CD4-positive, alpha-beta T cell treated with Interleukin-12 subunit alpha and Interleukin-12 subunit beta, for 1 hour (primary cell): ENCODE measurements around the gene CHCHD6.

Source experiments
- DNase-seq: peaks from one replicate; pipeline ENCODE4 v3.0.0-alpha.2; 2020

CHCHD6 gene

DNA sequence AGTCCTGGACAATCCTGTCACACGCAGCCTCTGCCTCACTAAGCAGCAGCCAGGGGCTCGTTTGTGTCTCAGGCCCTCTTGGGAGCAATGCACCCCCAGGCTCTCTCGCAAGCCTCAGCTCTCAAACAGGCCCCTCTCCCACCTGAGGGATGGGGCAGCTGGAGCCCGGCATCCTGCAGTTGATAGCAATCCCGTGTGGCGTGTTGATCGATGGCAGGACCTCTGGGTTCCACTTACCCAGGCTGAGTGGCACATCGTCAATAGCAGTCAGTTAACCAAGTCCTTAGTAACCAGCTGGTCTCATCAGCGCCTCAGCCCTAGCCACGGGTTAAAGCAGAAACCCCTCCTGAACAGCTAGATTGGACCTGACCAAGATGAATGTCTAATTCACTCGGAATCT lies 242.4 kb downstream of the CHCHD6 start:
- DNase-seq: no peak

DNA sequence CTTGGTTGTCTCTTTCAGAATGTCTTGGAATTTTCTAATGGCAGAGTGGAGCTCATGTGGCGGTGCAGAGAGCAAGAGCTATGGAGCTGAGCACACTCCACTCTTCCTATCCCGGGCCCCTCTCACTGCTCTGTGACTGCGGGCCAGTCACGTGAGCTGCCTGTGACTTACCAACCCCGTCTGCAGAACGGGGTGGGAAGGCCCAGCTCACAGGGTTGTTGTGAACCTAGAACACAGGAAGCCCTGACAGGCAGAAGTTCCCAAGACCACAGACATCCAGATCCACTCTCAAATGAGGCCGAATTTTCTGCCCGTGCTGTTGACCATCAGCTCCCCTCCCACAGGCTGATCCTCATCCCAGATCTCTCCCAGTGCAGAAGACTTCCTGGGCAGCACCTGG lies 243.4 kb downstream of the CHCHD6 start:
- DNase-seq: no peak

DNA sequence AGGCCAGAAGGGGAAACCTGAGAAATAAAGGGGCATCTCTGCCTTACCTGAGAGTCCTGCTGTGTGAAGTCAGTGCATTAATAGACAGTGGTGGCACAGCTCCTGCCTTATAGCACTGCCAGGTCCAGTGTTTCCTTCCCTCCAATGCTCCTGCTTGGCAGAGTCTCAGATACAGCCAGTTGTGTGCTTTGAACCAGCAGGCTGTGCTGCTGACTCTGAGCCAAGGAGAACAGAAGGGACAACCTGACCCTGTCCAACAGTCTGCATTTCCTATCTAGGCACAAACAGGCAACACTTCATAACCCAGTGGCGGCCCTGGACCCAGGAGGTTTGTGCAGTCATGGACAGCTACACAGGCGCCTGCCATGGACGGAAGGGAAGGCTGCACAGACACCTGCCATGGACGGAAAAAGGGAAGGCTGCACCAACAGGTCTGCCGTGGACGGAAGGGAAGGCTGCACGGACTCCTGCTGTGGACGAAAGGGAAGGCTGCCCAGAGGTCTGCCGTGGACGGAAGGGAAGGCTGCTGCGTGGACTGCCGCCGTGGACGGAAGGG lies 245.0 kb downstream of the CHCHD6 start:
- no peak for DNase-seq

DNA sequence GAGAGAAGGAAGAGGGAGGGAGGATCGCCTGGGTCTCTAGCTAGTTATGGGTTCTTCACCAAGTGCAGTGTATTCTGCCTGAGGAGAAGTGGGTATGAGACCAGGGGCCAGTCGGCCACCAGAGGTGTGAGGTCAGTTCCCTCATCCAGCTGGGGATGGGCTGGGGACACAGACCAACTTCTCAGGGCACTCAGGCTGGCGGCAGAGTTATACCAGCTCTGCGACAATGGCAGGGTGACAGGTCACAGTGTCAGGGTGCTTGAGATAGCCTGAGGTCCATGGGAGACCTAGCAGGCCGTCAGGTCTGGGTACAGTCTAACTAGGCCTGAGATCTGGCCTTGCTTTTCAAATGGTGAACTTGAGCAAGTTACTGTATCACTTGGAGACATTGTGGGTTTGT lies 247.5 kb downstream of the CHCHD6 start:
- no peak for DNase-seq

DNA sequence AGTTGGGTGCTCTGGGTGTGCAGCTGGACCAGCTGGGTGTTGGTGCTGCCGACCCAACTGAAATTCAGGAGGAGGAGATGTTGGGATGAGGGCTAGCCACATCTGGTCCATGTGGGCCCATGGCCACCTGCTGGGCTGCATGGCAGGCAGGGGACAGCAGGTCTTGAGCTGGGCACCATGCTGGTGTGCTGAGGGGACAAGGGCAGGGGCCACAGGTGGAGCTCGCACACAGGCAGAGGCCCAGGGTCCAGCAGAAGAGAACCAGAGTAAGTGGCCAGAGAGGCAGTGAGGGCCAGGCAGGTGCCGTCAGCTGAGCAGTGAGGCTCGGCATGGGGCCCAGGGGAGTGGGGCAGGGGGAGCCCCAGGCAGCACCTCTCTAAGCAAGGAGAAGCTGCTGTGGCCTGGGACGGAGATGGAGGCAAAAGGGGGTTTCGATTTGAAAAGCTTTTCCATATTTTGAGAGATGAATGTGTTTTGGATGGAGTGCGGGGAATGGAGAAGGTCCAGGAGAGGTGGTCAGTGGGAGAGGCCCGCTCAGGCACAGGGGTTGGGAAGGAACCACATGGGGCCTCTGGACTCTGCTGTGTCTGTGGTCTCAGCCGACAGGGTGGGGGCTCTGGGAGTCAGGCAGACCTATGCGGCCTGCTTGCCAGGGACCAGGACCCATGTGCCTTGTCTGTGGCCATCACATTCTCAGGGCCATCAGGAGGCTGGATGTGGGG lies 248.4 kb downstream of the CHCHD6 start:
- DNase-seq: no peak

DNA sequence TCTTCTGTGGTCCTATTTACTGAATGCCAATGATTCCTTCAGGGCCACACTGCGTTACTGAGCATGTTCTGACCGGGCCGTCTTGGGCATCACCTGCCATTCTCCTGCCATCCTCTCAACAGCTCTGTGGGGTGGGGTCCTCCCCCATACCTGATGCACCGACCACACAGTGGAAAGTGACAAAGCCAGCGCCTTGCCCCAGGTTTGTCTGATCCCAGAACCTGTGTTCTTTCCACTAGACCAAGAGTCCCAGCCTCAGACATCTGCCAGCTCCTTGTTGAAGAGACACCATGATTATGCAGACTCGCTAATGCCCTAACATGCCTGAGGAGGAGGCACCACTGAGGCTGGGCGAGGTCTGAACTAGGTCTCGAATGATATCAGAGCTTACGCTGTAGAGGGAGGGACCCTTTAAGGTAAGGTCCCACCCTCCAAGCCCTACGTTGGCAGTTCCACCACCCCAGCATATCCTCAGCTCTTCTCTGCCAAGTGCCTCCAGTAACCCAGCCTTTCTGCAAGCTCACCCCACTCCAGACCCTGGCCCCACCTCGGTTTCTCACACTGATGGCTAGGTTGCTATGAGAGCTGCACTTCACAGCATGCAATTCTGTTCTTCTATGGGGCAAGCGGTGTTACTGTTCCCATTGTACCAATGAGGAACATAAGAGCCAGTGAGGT lies 249.1 kb downstream of the CHCHD6 start:
- no peak for DNase-seq

DNA sequence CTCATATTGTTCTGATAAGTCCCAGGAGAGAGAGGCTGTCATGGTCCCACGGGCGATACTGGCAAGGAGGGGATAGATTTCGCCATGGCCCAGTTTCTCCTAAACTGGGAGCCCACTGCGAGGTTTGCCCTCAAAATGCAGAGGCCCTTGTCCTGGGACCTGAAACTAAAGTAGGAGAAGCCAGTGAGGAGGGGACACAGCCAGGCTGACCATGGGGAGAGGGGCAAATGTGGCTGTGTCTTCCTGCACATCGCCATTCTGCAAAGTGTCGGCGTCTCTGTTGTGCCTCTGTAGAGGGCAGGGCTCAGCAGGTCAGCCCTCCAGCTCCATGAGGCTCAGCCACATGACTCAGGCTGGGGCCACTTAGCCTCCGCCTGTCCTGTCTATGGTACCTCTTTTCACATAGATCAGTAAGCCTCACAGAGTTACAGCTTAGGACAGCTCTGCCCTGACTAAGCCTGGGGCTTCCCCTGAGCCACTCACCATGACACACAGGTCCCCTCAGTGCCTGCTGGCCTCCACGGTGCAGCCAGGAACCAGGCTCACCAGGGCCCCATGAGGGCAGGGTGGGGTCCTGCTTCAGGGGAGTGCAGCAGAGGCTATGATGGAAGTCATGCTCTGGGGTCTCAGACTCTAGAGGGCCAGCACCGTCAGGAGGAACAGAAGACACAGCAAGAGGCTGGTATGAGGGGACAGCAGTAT lies 250.3 kb downstream of the CHCHD6 start:
- no peak for DNase-seq

DNA sequence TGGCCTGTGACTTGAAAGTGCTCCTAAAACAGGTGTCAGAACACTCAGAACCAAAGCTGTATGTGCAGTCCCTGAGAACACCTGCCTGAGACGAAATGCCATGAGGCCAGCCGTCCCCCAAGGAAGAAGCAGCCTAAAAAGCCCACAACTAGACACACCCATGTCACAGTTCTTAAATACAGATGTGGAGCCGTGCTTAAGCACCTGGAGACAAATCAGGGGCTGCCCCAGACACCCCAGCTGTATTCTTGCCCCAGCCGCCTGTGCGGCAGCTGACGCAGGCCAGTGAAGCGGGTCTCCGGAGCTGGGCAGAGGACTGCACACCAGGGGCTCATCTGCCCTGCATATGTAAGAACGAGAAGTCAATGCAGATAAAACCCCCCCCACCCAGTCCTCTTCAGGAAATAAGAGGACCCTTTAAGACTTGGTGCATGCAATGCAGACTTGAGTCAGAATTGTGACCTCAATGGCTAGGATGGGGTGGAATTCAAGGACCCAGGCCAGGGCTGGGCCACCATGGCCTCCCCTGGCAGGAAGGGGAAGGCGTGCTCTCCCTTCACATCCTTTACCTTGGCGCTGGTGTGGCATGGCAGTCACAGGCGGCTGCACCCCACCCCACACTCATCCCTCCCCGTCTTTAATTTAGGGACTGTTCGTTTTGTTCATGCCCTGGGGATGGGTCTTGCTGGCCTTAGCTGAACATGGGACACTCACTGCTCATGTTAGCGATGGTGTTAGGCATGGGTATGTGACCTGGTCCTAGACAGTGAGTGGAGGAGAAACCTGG lies 251.2 kb downstream of the CHCHD6 start:
- no peak for DNase-seq

DNA sequence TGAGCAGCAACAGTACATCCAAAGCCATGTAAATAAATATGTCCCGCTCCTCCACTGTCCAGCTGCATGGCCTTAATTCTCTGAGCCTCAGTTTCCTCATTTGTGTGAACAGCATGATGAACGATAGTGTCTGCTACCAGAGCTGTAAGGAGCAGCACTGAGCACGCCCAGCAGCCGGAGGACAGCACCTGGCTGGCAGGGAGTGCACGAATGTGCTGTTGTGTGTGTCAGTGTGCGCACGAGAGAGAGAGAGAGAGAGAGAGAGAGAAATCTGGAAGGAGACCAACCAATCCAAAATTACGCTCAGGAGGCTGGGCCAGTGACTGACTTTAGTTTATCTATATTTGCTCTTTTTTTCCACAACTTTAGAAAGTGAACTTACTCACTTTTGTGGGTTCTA lies 252.3 kb downstream of the CHCHD6 start:
- no peak for DNase-seq

DNA sequence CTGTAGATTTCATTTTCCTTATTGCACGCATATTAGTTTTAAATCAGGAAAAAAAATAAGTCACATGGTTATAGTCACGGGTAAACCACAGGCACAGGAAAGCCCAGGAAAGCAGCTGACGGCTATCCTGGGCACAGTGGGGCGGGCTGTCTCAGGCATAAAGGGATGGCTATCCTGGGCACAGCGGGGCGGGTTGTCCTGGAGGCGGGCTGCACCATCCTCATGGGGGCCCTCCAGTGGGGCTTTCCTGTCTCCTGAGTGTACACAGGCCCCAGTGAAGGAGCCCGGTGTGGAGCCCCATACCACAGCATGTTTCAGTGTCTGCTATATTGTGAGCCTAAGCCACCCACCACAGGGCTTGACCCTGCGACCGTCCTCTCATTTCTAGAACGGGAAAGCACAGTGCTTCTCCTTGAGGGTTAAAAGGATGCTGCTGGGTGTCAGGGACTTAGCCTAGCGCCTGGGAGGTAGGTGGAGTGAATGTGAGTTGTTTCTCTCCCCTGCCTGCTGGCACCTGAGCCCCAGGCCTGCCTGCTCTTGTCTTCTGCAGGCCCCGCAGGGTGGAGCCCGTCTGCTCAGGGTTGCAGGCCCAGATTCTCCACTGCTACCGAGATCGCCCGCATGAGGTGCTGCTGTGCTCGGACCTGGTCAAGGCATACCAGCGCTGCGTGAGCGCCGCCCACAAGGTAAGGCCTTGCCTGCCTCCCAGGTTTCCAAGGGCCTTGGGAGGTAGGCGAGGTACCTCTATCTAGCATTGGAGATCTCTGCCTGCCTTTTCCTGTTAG lies 253.0 kb downstream of the CHCHD6 start:
- DNase-seq: no peak

DNA sequence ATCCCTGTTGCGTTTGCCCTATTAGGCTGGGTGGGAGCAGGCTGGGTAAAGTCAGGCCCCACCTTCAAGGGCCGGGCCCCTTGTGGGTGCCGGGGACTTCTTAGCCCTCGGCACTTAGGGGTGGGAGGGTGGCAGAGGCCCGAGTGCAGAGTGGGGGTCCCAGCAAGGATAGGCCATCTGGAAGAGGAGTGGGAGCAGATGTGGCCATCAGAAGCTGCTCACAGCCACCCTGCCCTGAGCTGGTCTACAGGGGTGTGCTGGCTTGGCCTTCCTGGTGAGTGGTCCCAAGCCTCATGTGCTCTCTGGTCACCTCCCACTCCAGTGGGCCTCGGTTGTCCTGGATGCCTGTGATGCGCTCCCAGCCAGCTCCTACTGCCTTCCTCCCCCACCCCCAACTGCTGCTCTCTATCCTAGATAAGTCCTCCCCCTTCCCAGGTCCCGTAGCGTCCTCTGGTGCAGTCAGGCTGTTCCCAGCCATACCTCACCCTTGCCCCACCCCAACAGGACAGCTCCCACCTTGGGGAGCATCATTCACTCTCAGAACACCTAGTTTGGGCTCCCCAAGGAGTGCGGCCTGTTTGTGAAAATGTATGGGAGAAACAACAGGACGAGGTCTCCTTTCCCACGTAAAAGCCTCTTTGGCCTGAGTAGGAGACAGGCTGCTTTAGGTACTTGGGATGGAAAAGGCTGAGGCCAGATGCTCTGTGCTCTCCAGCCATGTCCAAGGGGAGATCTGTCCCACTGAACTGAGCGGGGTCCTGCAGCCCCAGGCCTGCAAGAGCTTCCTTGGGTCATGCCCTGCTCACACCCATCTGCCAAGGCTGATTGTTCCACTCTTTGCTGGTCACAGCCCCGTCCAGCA lies 254.0 kb downstream of the CHCHD6 start:
- DNase-seq: no peak

DNA sequence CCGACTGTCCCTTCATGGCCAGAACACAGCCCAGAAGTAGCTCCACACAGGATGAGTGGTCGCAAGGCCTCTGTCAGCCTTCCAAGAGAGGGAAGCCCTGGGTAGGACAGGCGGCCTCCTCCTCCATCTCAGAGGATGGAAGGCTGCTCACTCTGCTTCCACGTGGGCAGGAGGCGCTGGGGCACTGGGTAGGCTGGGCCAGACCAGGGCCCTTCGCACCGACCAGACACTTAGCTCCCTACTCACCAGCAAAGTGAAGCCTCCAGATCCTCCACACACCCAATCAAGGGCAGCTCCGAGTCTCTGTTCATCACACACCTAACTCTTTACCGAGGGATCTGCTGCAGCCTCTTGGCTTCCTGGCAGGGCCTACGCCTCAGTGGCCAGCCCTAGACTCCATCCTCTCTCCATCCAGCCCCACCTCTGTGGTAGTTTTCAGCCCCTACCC lies 254.6 kb downstream of the CHCHD6 start:
- DNase-seq: no peak

DNA sequence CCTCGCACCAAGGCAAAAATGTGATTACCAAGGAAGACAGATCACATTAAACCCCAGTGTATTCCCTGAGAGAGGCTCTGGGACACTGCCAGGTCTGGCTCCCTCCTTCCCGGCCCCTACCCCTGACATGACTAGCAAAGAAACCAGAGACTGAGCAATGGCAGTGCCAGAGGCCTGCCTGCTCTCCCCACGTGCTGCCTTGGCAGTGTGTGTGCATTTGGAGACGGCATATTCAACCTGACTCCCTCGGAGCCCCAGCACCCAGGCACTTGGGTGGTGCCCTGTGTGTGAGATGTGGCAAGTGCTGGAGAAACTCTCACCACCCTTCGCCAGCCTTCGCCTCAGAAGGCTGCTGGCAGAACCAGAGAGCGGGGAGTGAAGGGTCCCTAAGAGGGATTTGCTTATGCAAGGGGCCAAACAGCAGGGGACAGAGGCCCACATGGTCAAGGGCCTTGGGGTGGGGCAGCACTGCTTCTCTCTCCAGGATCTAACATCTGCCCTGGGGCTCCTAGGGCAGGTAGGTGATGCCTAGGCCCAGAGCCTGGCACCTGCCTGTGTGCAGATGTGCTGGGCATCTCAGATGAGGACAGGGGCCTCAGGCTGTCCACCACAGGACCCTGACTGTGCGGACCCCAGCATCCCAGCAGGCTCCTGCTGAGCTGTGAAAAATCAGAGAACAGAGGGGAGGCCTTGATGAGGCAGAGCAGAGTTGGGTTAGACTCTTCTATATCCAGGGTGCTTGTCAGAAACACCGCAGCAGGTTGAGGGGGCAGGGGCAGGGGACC lies 255.3 kb downstream of the CHCHD6 start:
- no peak for DNase-seq

DNA sequence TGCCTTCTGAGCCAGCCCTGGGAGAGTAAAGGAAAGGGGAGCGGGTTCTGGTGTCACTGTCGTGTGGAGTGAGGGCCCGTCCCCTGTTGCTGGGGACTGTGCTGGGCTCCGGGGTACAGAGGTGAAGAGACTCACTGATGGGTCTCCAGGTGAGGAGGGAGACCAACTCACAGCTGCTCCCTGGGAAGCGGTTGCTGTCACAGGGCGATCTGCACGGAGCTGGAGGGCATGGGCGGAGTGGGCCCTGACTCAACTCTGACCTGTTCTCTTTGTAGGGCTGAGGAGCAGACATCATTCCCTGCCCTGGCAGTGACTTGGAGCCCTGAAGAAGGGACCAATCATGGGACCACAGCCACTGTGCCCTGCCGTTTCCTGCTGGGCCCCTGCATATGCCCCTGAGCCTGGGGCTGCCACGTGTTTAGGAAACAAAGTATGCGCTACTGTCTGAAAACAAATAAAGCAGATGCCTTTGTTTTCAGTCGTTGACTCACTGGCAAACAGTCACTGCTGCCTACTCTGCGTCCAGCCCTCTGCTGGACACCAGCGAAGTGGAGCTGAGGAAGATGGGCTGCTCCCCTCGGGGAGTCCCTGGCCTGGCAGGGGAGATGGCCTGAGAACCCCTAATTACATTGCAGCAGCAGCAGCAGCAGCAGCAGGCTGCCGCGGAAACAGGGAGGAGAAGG lies 256.0 kb downstream of the CHCHD6 start:
- no peak for DNase-seq

DNA sequence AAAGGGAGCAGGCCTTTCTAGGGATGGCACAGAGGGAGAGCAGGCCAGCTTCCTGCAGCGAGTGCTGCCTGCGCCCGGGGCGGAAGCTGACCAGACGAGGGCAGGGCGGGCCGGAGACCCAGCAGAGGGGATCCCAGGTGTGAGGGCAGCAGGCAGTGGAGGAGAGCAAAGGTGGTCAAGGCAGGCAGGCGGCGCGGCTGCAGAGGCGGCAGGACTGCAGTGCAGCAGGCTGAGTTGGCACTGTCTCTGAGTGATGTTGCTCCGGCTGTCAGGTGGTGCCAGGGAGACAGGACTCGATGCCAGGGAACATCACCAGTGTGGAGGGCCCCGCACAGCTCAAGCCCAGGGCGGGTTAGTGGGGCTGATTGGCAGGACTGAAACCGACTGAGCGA lies 256.6 kb downstream of the CHCHD6 start:
- no peak for DNase-seq

DNA sequence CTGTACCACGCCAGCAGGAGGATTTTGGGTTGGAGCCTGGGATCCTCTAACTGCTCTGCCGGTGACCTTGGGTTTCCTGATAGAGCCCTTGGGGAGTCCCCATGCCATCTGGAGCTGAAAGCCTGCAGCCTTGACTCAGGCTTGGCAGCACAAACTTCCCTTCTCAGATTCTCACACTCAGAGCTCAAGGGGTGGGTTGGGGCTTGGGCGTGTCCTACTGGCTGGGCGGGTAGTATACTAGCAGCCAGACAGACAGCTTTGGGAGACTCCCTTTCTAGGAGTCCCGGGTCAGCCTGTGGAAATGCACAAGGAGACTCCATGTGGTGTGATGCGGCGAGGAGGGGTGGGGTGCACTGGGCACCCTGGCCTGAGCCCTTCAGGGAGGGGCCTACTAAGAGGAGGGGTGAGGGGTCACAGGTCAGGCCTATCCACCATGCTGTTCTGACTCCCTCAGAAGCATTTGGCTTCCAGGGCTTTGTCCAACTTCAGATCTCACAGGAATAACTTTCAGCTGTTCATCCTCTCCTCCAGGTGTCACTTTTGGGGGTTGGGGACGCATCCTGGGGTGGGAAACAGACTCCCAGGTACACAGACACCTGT lies 257.3 kb downstream of the CHCHD6 start:
- DNase-seq: no peak

DNA sequence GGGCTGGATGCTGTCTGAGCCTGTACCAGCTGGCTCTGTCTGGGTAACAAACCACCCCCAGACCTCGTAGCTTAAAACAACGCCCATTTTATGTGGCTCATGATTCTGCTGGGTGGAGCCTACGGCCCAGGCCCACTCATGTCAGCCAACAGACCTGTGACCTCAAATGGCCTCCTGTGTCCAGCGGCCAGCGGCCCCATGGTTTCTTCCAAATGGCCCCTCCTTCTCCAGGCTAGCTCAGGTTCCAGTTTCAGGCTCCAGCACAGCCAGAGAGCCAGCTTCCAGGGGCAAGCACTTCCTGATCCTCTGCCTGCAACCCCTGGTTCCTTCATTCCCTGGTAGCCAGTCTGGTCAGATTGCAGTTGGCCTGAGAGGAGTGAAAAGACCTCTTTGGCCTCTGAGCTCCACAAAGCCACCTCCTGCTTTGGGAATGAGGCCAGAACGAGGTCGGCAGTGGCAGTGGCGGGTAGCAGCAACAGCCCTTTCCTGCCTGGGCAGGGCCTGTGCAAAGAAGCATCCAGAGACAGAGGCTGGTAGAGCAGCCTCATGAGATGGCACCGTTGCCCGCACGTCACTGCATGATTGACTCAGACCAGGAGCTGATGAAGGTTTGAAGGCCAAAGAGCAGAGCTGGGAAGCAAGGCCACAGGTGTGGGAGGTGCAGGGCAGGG lies 257.9 kb downstream of the CHCHD6 start:
- no peak for DNase-seq

DNA sequence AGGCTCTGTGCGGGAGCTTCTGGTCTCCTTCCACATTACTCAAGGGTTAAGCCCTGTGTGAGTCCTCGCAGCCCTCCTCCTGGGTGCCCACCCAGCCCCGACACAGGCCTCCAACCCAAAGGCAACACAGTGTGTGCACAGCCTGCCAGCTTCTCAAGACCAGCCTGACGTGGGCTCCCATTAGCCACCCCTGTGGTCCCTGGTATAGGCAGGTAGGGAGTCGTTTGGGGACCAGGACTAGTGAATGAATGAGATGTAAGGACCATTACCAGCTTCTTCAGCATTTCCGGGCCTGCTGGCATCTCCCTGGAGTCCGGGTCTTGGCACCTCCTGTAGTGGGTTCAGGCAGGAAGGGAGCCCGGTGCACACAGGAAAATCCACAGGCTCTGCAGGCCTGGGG lies 258.7 kb downstream of the CHCHD6 start:
- no peak for DNase-seq
